ENCODE data around the gene CTNNA3.

Gene CTNNA3

GRCh38 chr10:67622984-67623383 is 73.0 kb downstream of the CTNNA3 start:
- H3K9me3 Mint-ChIP-seq, result peaks cover 0 to 4% of the 10 kb centered on the region in 2 donors
- no peak overlapping the region for H3K4me3 Mint-ChIP-seq
- no peaks in the 10 kb centered on the region for H3K4me1 Mint-ChIP-seq
- ATAC-seq (no peak), DNase-seq (no peak)
- H3K27ac Mint-ChIP-seq, result no peak overlapping the region
- H3K27me3 Mint-ChIP-seq, result peaks cover 8% of the 10 kb centered on the region

GRCh38 chr10:67622511-67622910 is 73.5 kb downstream of the CTNNA3 start:
- no peak for DNase-seq
- H3K27me3 Mint-ChIP-seq, result peaks cover 8% of the 10 kb centered on the region
- peaks cover 0 to 4% of the 10 kb centered on the region in 2 donors for H3K9me3 Mint-ChIP-seq
- H3K27ac Mint-ChIP-seq, result no peak overlapping the region
- no peak overlapping the region for H3K4me3 Mint-ChIP-seq
- H3K4me1 Mint-ChIP-seq, result no peaks in the 10 kb centered on the region
- no peak for ATAC-seq

- no peak for ATAC-seq
- H3K4me3 Mint-ChIP-seq, result no peak overlapping the region
- DNase-seq, result no peak
- peaks cover 0 to 4% of the 10 kb centered on the region in 2 donors for H3K9me3 Mint-ChIP-seq
- H3K27ac Mint-ChIP-seq, result no peak overlapping the region
- peaks cover 8% of the 10 kb centered on the region for H3K27me3 Mint-ChIP-seq
- no peaks in the 10 kb centered on the region for H3K4me1 Mint-ChIP-seq
These were observed 74.2 kb downstream of the CTNNA3 start for GRCh38 chr10:67621834-67622233.

GRCh38 chr10:67618116-67618515 is 77.9 kb downstream of the CTNNA3 start:
- Mint-ChIP-seq H3K27ac (no peak overlapping the region), H3K4me3 (no peak overlapping the region), H3K9me3 (no peaks in the 10 kb centered on the region), H3K27me3 (peaks cover 16% of the 10 kb centered on the region), H3K4me1 (peaks cover 7% of the 10 kb centered on the region)
- ATAC-seq, result no peak
- DNase-seq, result no peak

GRCh38 chr10:67612577-67613537 is 83.1 kb downstream of the CTNNA3 start:
- Mint-ChIP-seq H3K27me3 (peaks cover 8% of the 10 kb centered on the region), H3K4me1 (peaks cover 24% of the 10 kb centered on the region), H3K9me3 (no peaks in the 10 kb centered on the region), H3K4me3 (peak overlapping the region; percentile 16 to 36), H3K27ac (peak overlapping the region in 1 of 2 donors; percentile 10)
- peak; percentile 100 for ATAC-seq
- peak; percentile 40 to 68 for DNase-seq

- H3K4me3 Mint-ChIP-seq, result no peak overlapping the region
- no peak overlapping the region for H3K27ac Mint-ChIP-seq
- H3K4me1 Mint-ChIP-seq, result peaks cover 31% of the 10 kb centered on the region
- H3K27me3 Mint-ChIP-seq, result peaks cover 8% of the 10 kb centered on the region
- H3K9me3 Mint-ChIP-seq, result no peaks in the 10 kb centered on the region
- no peak for ATAC-seq
- no peak for DNase-seq
These were observed 83.8 kb downstream of the CTNNA3 start for GRCh38 chr10:67612176-67612575.

- H3K27ac Mint-ChIP-seq, result no peak overlapping the region
- no peak overlapping the region for H3K4me3 Mint-ChIP-seq
- H3K4me1 Mint-ChIP-seq, result peaks cover 35% of the 10 kb centered on the region
- no peak for ATAC-seq
- H3K9me3 Mint-ChIP-seq, result no peaks in the 10 kb centered on the region
- H3K27me3 Mint-ChIP-seq, result no peaks in the 10 kb centered on the region
- no peak for DNase-seq
These were observed 85.8 kb downstream of the CTNNA3 start for GRCh38 chr10:67609996-67610793.

GRCh38 chr10:67608001-67608400 is 88.0 kb downstream of the CTNNA3 start:
- no peaks in the 10 kb centered on the region for H3K9me3 Mint-ChIP-seq
- H3K4me3 Mint-ChIP-seq, result no peak overlapping the region
- H3K27ac Mint-ChIP-seq, result no peak overlapping the region
- ATAC-seq (no peak), DNase-seq (no peak)
- peaks cover 7% of the 10 kb centered on the region for H3K27me3 Mint-ChIP-seq
- peaks cover 26% of the 10 kb centered on the region for H3K4me1 Mint-ChIP-seq

GRCh38 chr10:67607472-67607871 is 88.5 kb downstream of the CTNNA3 start:
- ATAC-seq (peak; percentile 72), DNase-seq (no peak)
- no peak overlapping the region for H3K4me3 Mint-ChIP-seq
- H3K9me3 Mint-ChIP-seq, result no peaks in the 10 kb centered on the region
- H3K27ac Mint-ChIP-seq, result peak overlapping the region in 1 of 2 donors; percentile 74
- H3K4me1 Mint-ChIP-seq, result peaks cover 21% of the 10 kb centered on the region
- peaks cover 7% of the 10 kb centered on the region for H3K27me3 Mint-ChIP-seq

GRCh38 chr10:67606572-67606971 is 89.4 kb downstream of the CTNNA3 start:
- ATAC-seq (no peak), DNase-seq (no peak)
- Mint-ChIP-seq H3K27ac (no peak overlapping the region), H3K27me3 (peaks cover 7% of the 10 kb centered on the region), H3K9me3 (no peaks in the 10 kb centered on the region), H3K4me3 (no peak overlapping the region), H3K4me1 (peaks cover 13% of the 10 kb centered on the region)

GRCh38 chr10:67603701-67604100 is 92.3 kb downstream of the CTNNA3 start:
- Mint-ChIP-seq H3K27me3 (peaks cover 15% of the 10 kb centered on the region), H3K27ac (no peak overlapping the region), H3K4me1 (peaks cover 13% of the 10 kb centered on the region), H3K9me3 (no peaks in the 10 kb centered on the region), H3K4me3 (no peak overlapping the region)
- DNase-seq (no peak), ATAC-seq (no peak)

GRCh38 chr10:67603086-67603485 is 92.9 kb downstream of the CTNNA3 start:
- Mint-ChIP-seq H3K9me3 (no peaks in the 10 kb centered on the region), H3K4me3 (no peak overlapping the region), H3K4me1 (peaks cover 13% of the 10 kb centered on the region), H3K27ac (no peak overlapping the region), H3K27me3 (peaks cover 17% of the 10 kb centered on the region)
- ATAC-seq (no peak), DNase-seq (no peak)

- H3K27ac Mint-ChIP-seq, result no peak overlapping the region
- H3K27me3 Mint-ChIP-seq, result peaks cover 23% of the 10 kb centered on the region
- no peak for ATAC-seq
These were observed 93.6 kb downstream of the CTNNA3 start for GRCh38 chr10:67602268-67602950.

GRCh38 chr10:67599597-67599996 is 96.4 kb downstream of the CTNNA3 start:
- Mint-ChIP-seq H3K4me1 (no peaks in the 10 kb centered on the region), H3K27me3 (peaks cover 25% of the 10 kb centered on the region)

More at GRCh38 chr10:67602268-67602950, 93.6 kb downstream of the CTNNA3 start:
- Mint-ChIP-seq H3K9me3 (peaks cover 3 to 4% of the 10 kb centered on the region in 2 donors), H3K4me3 (no peak overlapping the region), H3K4me1 (peaks cover 7% of the 10 kb centered on the region)
- no peak for DNase-seq

GRCh38 chr10:67596641-67597040 is 99.4 kb downstream of the CTNNA3 start:
- DNase-seq (no peak), ATAC-seq (no peak)
- Mint-ChIP-seq H3K4me3 (no peak overlapping the region), H3K27me3 (peaks cover 18% of the 10 kb centered on the region), H3K4me1 (no peaks in the 10 kb centered on the region), H3K9me3 (peaks cover 26 to 34% of the 10 kb centered on the region in 2 donors), H3K27ac (no peak overlapping the region)

More at GRCh38 chr10:67599597-67599996, 96.4 kb downstream of the CTNNA3 start:
- H3K27ac Mint-ChIP-seq, result no peak overlapping the region
- no peak overlapping the region for H3K4me3 Mint-ChIP-seq
- ATAC-seq (no peak), DNase-seq (no peak)
- H3K9me3 Mint-ChIP-seq, result peaks cover 13 to 28% of the 10 kb centered on the region in 2 donors

Measured in stimulated activated naive CD8-positive, alpha-beta T cell treated with anti-CD3 and anti-CD28 coated beads, Interleukin-15, amount 100 ng/mL, for 72 hours (primary cell).